Esophagus muscularis mucosa (tissue), 4 donors: ENCODE data around the gene ATXN7L3. TPM values are rescaled to one million over a fixed set of nuclear protein-coding genes. Genes with fewer than 3 reads are reported as not detected.
A peak's percentile ranks its signal among the peaks of the same experiment; 100 is the strongest.

Experiments
- DNase-seq: peaks from one replicate; pipeline ENCODE4 v3.0.0-alpha.2; 2017; ENCODE audit errors: extremely low spot score
- H3K27ac ChIP-seq, 4 donors: fragments of 200-600 bp; sonication (generic); replicated peaks in 1 of 4; 1 replicate in 3 of 4; 2 replicates in 1 of 4; pipeline ENCODE4 v1.5.1; 2016 to 2019; ENCODE audit warnings: mild to moderate bottlenecking in 1 of 4
- H3K27me3 ChIP-seq, 4 donors: fragments of 200-600 bp; sonication (generic); one replicate each; pipeline versions ENCODE4 v1.5.1 to v1.6.0; 2016 to 2019
- H3K36me3 ChIP-seq, 4 donors: fragments of 200-600 bp; sonication (generic); one replicate each; pipeline ENCODE4 v1.5.1; 2016 to 2019
- H3K4me1 ChIP-seq, 4 donors: fragments of 200-600 bp; sonication (generic); one replicate each; pipeline ENCODE4 v1.5.1; 2016 to 2019
- H3K4me3 ChIP-seq, 4 donors: fragments of 200-600 bp; sonication (generic); 1 replicate in 2 of 4; 2 replicates in 2 of 4; pipeline ENCODE4 v1.5.1; 2016 to 2019; ENCODE audit warnings: mild to moderate bottlenecking in 4 of 4, moderate library complexity in 1 of 4
- H3K9me3 ChIP-seq, 4 donors: fragments of 200-600 bp; sonication (generic); 1 replicate in 3 of 4; 2 replicates in 1 of 4; pipeline ENCODE4 v1.5.1; 2016 to 2019
- EP300 ChIP-seq: sonication (generic); formaldehyde crosslinking; IDR thresholded peaks from one replicate; pipeline ENCODE4 v1.6.1; 2017; ENCODE audit warnings: antibody characterized with exemption
- POLR2A ChIP-seq: fragments of 450-650 bp; IDR thresholded peaks from one replicate; pipeline ENCODE4 v1.6.1; 2017; ENCODE audit warnings: antibody characterized with exemption, moderate library complexity, mild to moderate bottlenecking, low read depth
- POLR2AphosphoS5 ChIP-seq, 2 donors: sonication (generic); formaldehyde crosslinking; IDR thresholded peaks; one replicate each; pipeline ENCODE4 v1.6.1; 2017; ENCODE audit warnings: antibody characterized with exemption in 2 of 2
- WGBS: methylation state at CpG from one replicate; pipeline ENCODE4 v1.1.5; 2018; 5-methylcytosine and 5-hydroxymethylcytosine counted together
- intact Hi-C: fragments of 100-400 bp; cut with DNase I; formaldehyde crosslinking; loops from one replicate; pipeline ENCODE4 v1.15.1; 2023
- total RNA-seq, 4 donors: library from RNA; depleted of rRNA; stranded (reverse); fragments of >200 nt; gene quantifications; one replicate each; pipeline versions ENCODE4 v1.1.0 to v1.2.1, GENCODE V29; 2016
- TF ChIP-seq, protein P1 (sequence below), 3 experiments: fragments of 200-600 bp in 2 of 3; fragments of 450-650 bp in 1 of 3; sonication (generic) in 2 of 3; IDR thresholded peaks; one replicate each; pipeline ENCODE4 v1.5.1; 2017 to 2019; ENCODE audit warnings: antibody characterized with exemption in 3 of 3, mild to moderate bottlenecking in 2 of 3, moderate library complexity in 1 of 3

ATXN7L3 gene
- total RNA-seq, 4 donors from 2014 or later: 41.9 to 72.6 (median 50.0) TPM

DNA sequence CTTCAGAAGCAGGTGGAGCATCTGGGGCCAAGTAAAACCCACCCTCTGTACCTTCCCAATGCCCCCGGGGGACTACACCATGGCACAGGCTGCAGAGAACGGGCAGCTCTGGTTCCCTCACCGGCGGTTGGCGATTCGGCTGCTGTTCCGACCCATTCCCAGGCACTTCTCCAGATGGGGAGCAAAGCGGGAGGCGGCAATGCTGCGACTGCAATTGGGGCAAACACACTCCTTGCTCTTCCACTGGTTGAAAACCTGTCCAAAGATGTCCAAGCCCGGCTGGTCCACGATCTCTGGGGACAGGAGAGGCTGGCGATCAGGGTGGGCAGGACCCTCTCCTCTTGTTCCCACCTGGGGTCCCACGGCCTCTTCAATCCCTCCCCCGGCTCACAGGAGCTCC, 2.6 kb downstream of the ATXN7L3 start:
- WGBS: 89% methylated on average over 8 of the region's 15 CpGs
- H3K4me3 ChIP-seq: no peak overlapping the region
- no peaks in the 10 kb centered on the region for H3K9me3 ChIP-seq
- peak overlapping the region; percentile 98 to 100 (median 99) for H3K27ac ChIP-seq
- no peaks in the 10 kb centered on the region for H3K27me3 ChIP-seq
- H3K36me3 ChIP-seq: peaks cover 24 to 55% (median 54%) of the 10 kb centered on the region in 4 donors
- peaks cover 17 to 37% (median 31%) of the 10 kb centered on the region in 4 donors for H3K4me1 ChIP-seq
- intact Hi-C loops: no loop called here
- TF ChIP-seq POLR2AphosphoS5 (IDR thresholded peaks at IDR 0.05): no peak
- TF ChIP-seq EP300: no peak
- TF ChIP-seq, protein P1, sequence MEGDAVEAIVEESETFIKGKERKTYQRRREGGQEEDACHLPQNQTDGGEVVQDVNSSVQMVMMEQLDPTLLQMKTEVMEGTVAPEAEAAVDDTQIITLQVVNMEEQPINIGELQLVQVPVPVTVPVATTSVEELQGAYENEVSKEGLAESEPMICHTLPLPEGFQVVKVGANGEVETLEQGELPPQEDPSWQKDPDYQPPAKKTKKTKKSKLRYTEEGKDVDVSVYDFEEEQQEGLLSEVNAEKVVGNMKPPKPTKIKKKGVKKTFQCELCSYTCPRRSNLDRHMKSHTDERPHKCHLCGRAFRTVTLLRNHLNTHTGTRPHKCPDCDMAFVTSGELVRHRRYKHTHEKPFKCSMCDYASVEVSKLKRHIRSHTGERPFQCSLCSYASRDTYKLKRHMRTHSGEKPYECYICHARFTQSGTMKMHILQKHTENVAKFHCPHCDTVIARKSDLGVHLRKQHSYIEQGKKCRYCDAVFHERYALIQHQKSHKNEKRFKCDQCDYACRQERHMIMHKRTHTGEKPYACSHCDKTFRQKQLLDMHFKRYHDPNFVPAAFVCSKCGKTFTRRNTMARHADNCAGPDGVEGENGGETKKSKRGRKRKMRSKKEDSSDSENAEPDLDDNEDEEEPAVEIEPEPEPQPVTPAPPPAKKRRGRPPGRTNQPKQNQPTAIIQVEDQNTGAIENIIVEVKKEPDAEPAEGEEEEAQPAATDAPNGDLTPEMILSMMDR (IDR thresholded peaks at IDR 0.05): no peak
- TF ChIP-seq POLR2A: no peak
- no peak for DNase-seq

DNA sequence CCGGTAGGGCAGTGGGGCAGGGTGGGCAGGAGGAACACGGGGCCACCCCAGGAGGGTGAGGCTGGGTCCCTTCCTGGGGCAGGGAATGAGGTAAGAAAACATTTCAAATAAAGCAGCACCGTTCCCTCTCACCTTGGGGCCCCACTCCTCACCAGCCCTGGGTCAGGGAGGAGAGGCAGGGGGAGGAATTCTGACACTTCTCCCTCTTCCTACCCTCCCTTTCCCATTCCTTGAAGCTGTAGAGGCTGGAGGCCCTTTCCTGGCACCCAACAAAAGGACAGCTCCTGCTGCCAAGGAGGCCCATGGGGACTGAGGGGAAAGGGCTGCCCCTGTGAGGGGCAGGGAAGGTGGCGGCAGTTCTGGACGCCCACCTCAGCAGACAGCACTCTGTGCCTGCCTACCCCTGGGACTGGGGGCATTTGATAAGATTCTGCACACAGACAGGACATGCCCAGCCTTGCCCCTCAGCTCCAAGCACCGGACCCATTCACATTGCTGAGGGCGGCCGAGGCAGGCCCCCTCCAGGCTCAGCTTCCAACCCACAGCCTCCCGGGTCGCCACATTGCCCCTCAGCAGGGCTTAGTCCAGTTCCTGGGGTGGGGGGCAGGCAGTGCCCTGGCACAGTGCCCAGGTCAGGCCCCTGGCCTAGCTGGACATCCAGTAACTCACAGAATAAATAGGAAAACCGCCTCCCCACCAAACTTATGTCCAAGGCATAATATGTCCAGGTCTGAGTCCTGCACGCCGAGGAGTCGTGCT, 6.2 kb downstream of the ATXN7L3 start:
- no peak overlapping the region for H3K4me3 ChIP-seq
- DNase-seq: no peak
- intact Hi-C loops: no loop called here
- no peaks in the 10 kb centered on the region for H3K27me3 ChIP-seq
- peaks cover 11 to 43% (median 27%) of the 10 kb centered on the region in 4 donors for H3K4me1 ChIP-seq
- H3K27ac ChIP-seq: peak overlapping the region in 1 of 4 donors; percentile 4
- no peaks in the 10 kb centered on the region for H3K9me3 ChIP-seq
- peaks cover 35 to 89% (median 85%) of the 10 kb centered on the region in 4 donors for H3K36me3 ChIP-seq
- 91% methylated on average over 13 of the region's 14 CpGs for WGBS
- TF ChIP-seq, protein P1 (IDR thresholded peaks at IDR 0.05): no peak
- TF ChIP-seq POLR2A (no peak), EP300 (no peak), POLR2AphosphoS5 (IDR thresholded peaks at IDR 0.05) (no peak)

DNA sequence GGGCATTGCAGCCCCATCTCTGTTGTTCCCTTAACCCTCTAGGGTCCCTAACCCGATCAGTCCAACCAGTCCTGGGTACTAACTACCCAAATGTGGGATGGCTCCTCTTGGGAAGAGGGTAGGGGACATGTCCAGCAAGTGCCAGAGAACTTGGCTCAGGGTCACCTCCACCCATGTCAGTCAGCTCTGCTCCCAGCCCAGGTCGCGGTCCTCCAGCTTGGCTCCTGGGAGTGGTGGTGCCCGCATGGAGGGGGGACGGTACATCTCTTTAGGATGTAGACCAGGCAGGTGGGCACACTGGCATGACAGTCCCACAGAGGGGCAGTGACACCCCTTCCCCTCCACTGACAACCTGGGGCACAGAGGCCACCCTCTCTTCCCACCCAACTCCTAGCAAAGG, 6.9 kb downstream of the ATXN7L3 start:
- H3K36me3 ChIP-seq: peaks cover 35 to 88% (median 85%) of the 10 kb centered on the region in 4 donors
- H3K4me3 ChIP-seq: no peak overlapping the region
- peak overlapping the region in 1 of 4 donors; percentile 39 for H3K27ac ChIP-seq
- no peaks in the 10 kb centered on the region for H3K27me3 ChIP-seq
- WGBS: 83% methylated on average over 1 of the region's 5 CpGs
- TF ChIP-seq, protein P1 (IDR thresholded peaks at IDR 0.05): no peak
- TF ChIP-seq EP300: no peak
- TF ChIP-seq POLR2A: no peak
- no peak for TF ChIP-seq POLR2AphosphoS5 (IDR thresholded peaks at IDR 0.05)
- no peak for DNase-seq
- no peaks in the 10 kb centered on the region for H3K9me3 ChIP-seq
- peaks cover 11 to 43% (median 27%) of the 10 kb centered on the region in 4 donors for H3K4me1 ChIP-seq
- intact Hi-C loops: no loop called here

DNA sequence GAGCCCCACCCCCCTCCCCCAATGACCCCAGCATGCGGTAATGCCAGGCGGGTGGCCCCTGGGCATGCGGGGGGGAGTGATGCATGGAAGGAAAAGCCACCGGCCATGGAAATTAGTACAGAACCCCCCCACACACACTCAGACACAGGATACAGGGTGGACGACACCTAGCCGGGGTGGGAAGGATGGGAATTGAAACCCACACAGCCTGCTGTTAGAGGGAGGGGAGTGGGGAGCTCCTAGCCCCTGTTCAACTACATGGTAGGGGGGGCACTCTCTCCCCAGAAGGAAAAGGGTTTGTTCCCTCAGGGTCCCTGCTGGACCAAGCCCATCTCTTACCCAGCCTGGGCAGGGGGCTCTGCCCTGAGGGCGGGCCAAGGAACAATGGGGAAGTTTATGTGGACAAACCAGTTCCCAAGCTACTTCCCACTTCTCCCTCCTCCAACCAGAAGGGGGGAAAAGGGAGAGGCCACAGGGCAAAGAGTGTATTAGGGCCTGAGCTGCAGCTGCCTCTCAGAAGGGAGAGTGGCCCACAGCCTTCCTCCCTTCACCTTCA, 7.7 kb downstream of the ATXN7L3 start:
- Histone ChIP-seq H3K9me3 (no peaks in the 10 kb centered on the region), H3K27ac (peak overlapping the region in 2 of 4 donors; percentile 7 to 39), H3K4me3 (no peak overlapping the region), H3K27me3 (no peaks in the 10 kb centered on the region), H3K4me1 (peaks cover 12 to 39% (median 23%) of the 10 kb centered on the region in 4 donors), H3K36me3 (peaks cover 35 to 82% (median 78%) of the 10 kb centered on the region in 4 donors)
- no peak for DNase-seq
- intact Hi-C loops: no loop called here
- TF ChIP-seq, protein P1 (IDR thresholded peaks at IDR 0.05): no peak
- TF ChIP-seq EP300: no peak
- TF ChIP-seq POLR2AphosphoS5 (IDR thresholded peaks at IDR 0.05): no peak
- no peak for TF ChIP-seq POLR2A
- 70% methylated on average over 7 of the region's 7 CpGs for WGBS
